Coronary artery (tissue), 2 donors: ENCODE measurements around the gene SLC43A2.

Source experiments
- DNase-seq: peaks from one replicate; pipeline ENCODE4 v3.0.0-alpha.2; 2017; ENCODE audit warnings: low spot score
- H3K27ac ChIP-seq, 2 donors: fragments of 200-600 bp; sonication (generic); one replicate each; pipeline ENCODE4 v1.5.1; 2016 to 2019
- H3K4me3 ChIP-seq: fragments of 200-600 bp; sonication (generic); 2 replicates; pipeline ENCODE4 v1.5.1; 2016; ENCODE audit warnings: mild to moderate bottlenecking, moderate library complexity
- CTCF ChIP-seq: fragments of 200-600 bp; sonication (generic); IDR thresholded peaks from one replicate; pipeline ENCODE4 v1.5.1; 2019; ENCODE audit warnings: antibody characterized with exemption

Gene SLC43A2

GRCh38 chr17:1559047-1560043 lies 69.3 kb downstream of the SLC43A2 start:
- Histone ChIP-seq H3K4me3 (no peak overlapping the region), H3K27ac (no peak overlapping the region)
- no peak for DNase-seq
- TF ChIP-seq CTCF = no peak

GRCh38 chr17:1558401-1558800 lies 70.2 kb downstream of the SLC43A2 start:
- Histone ChIP-seq H3K27ac (no peak overlapping the region), H3K4me3 (no peak overlapping the region)
- TF ChIP-seq CTCF = no peak
- DNase-seq = no peak

GRCh38 chr17:1557355-1558095 lies 71.1 kb downstream of the SLC43A2 start:
- TF ChIP-seq CTCF = no peak
- Histone ChIP-seq H3K4me3 (no peak overlapping the region), H3K27ac (peak overlapping the region in 1 of 2 donors; percentile 22)
- no peak for DNase-seq

GRCh38 chr17:1555651-1556471 lies 72.8 kb downstream of the SLC43A2 start:
- no peak for TF ChIP-seq CTCF
- DNase-seq = no peak
- Histone ChIP-seq H3K4me3 (no peak overlapping the region), H3K27ac (peak overlapping the region in 1 of 2 donors; percentile 4)

- peak overlapping the region in 1 of 2 donors; percentile 8 for H3K27ac ChIP-seq
- no peak for TF ChIP-seq CTCF
- H3K4me3 ChIP-seq = no peak overlapping the region
- DNase-seq = no peak
Measured at GRCh38 chr17:1554751-1555540, 73.7 kb downstream of the SLC43A2 start.
